GM18951 (cell line): ENCODE data around the gene PLB1.

Source experiments
- POLR2A ChIP-seq: IDR thresholded peaks from 4 replicates; pipeline ENCODE4 v1.6.1; 2011; ENCODE audit warnings: mild to moderate bottlenecking; ENCODE audit not compliant: insufficient read length, insufficient read depth; ENCODE audit errors: extremely low read depth
- in situ Hi-C: fragments of 300-500 bp; cut with MboI; formaldehyde crosslinking; loops from one replicate; pipeline ENCODE4 v1.12.0; 2022; ENCODE audit warnings: low sequenced_read_pairs, mixed read lengths, inconsistent platforms; ENCODE audit not compliant: unreplicated experiment

PLB1 gene

GRCh38 chr2:28495551-28496250, at the start of gene PLB1:
TSS of gene PLB1 (plus strand) at chr2:28496060. CDS start at chr2:28496115, 55 bp downstream.
- in situ Hi-C loops = no loop called here

GRCh38 chr2:28446531-28446930, 49.3 kb upstream of the PLB1 start:
- in situ Hi-C loops = loop anchor here (25.0 kb wide), 1 partner anchor 709 kb away; no protein-coding TSS in a partner anchor
- no peak for TF ChIP-seq POLR2A

More at GRCh38 chr2:28495551-28496250, at the start of gene PLB1:
- TF ChIP-seq POLR2A = no peak

GRCh38 chr2:28447086-28447485, 48.8 kb upstream of the PLB1 start:
- in situ Hi-C loops = loop anchor here (25.0 kb wide), 1 partner anchor 710 kb away; no protein-coding TSS in a partner anchor
- no peak for TF ChIP-seq POLR2A

- TF ChIP-seq POLR2A = no peak
- in situ Hi-C loops = loop anchor here (25.0 kb wide), 1 partner anchor 711 kb away; no protein-coding TSS in a partner anchor
Observed at GRCh38 chr2:28447943-28448792, 47.7 kb upstream of the PLB1 start.

GRCh38 chr2:28448793-28449100, 47.1 kb upstream of the PLB1 start:
- TF ChIP-seq POLR2A = no peak
- in situ Hi-C loops = loop anchor here (25.0 kb wide), 1 partner anchor 711 kb away; no protein-coding TSS in a partner anchor

- in situ Hi-C loops = loop anchor here (25.0 kb wide), 1 partner anchor 712 kb away; no protein-coding TSS in a partner anchor
- no peak for TF ChIP-seq POLR2A
Observed at GRCh38 chr2:28449126-28449487, 46.8 kb upstream of the PLB1 start.

GRCh38 chr2:28449488-28450395, 46.1 kb upstream of the PLB1 start:
- no peak for TF ChIP-seq POLR2A
- in situ Hi-C loops = loop anchor here (25.0 kb wide), 1 partner anchor 712 kb away; no protein-coding TSS in a partner anchor

- TF ChIP-seq POLR2A = no peak
- in situ Hi-C loops = no loop called here
Observed at GRCh38 chr2:28450901-28451565, 44.8 kb upstream of the PLB1 start.

- no peak for TF ChIP-seq POLR2A
- in situ Hi-C loops = no loop called here
Observed at GRCh38 chr2:28451793-28452533, 43.9 kb upstream of the PLB1 start.

- no peak for TF ChIP-seq POLR2A
- in situ Hi-C loops = no loop called here
Observed at GRCh38 chr2:28452534-28453081, 43.3 kb upstream of the PLB1 start.

GRCh38 chr2:28453396-28453795, 42.5 kb upstream of the PLB1 start:
- in situ Hi-C loops = no loop called here
- no peak for TF ChIP-seq POLR2A

- in situ Hi-C loops = no loop called here
- TF ChIP-seq POLR2A = no peak
Observed at GRCh38 chr2:28454016-28454930, 41.6 kb upstream of the PLB1 start.
